HEK293T (cell line): Measurements from ENCODE around the gene C1orf174.

Source experiments
- CTCF ChIA-PET: fragments of 350-600 bp; formaldehyde crosslinking; extraction: SDS; loops from one replicate; lab custom pipeline; 2021; ENCODE audit warnings: antibody characterized with exemption, inconsistent platforms; lab: Yijun Ruan, JAX
- POLR2A ChIA-PET: fragments of 350-600 bp; formaldehyde crosslinking; extraction: SDS; loops from one replicate; lab custom pipeline; 2020; ENCODE audit warnings: antibody characterized with exemption, inconsistent platforms; lab: Yijun Ruan, JAX
- DNase-seq: peaks from one replicate; pipeline ENCODE4 v3.0.0; 2012; ENCODE audit warnings: mixed read lengths; ENCODE audit errors: extremely low spot score
- ARNT ChIP-seq: fragments of 450-650 bp; IDR thresholded peaks from 2 replicates; pipeline ENCODE4 v1.6.1; 2017; ENCODE audit warnings: mild to moderate bottlenecking
- BHLHE40 ChIP-seq: fragments of 450-650 bp; IDR thresholded peaks from 2 replicates; pipeline ENCODE4 v1.6.1; 2016; ENCODE audit warnings: mild to moderate bottlenecking, moderate library complexity, borderline replicate concordance
- CTBP1 ChIP-seq: fragments of 450-650 bp; IDR thresholded peaks from 2 replicates; pipeline ENCODE4 v1.6.1; 2016; ENCODE audit warnings: borderline replicate concordance
- ELF4 ChIP-seq: fragments of 450-650 bp; IDR thresholded peaks from 2 replicates; pipeline ENCODE4 v1.6.1; 2017; ENCODE audit warnings: antibody characterized with exemption
- FOXA1 ChIP-seq: fragments of 450-650 bp; IDR thresholded peaks from 2 replicates; pipeline ENCODE4 v1.6.1; 2016; ENCODE audit warnings: mild to moderate bottlenecking
- FOXK2 ChIP-seq: fragments of 450-650 bp; IDR thresholded peaks from 2 replicates; pipeline ENCODE4 v1.6.1; 2016; ENCODE audit warnings: mild to moderate bottlenecking
- HDGF ChIP-seq: fragments of 450-650 bp; IDR thresholded peaks from 2 replicates; pipeline ENCODE4 v1.6.1; 2017; ENCODE audit warnings: antibody characterized with exemption, borderline replicate concordance
- L3MBTL2 ChIP-seq: fragments of 450-650 bp; conservative IDR thresholded peaks from 2 replicates; pipeline ENCODE4 v1.6.1; 2016; ENCODE audit warnings: mild to moderate bottlenecking
- LEF1 ChIP-seq: fragments of 450-650 bp; IDR thresholded peaks from 2 replicates; pipeline ENCODE4 v1.6.1; 2017; ENCODE audit warnings: mild to moderate bottlenecking, borderline replicate concordance
- NFRKB ChIP-seq: fragments of 450-650 bp; IDR thresholded peaks from 2 replicates; pipeline ENCODE4 v1.6.1; 2016; ENCODE audit warnings: mild to moderate bottlenecking, moderate library complexity
- SP1 ChIP-seq: fragments of 450-650 bp; IDR thresholded peaks from 2 replicates; pipeline ENCODE4 v1.6.1; 2017
- SUZ12 ChIP-seq: fragments of 450-650 bp; IDR thresholded peaks from 2 replicates; pipeline ENCODE4 v1.6.1; 2016; ENCODE audit warnings: mild to moderate bottlenecking
- TARDBP ChIP-seq: fragments of 450-650 bp; IDR thresholded peaks from 2 replicates; pipeline ENCODE4 v1.6.1; 2016
- ZNF384 ChIP-seq: fragments of 450-650 bp; IDR thresholded peaks from 2 replicates; pipeline ENCODE4 v1.6.1; 2016
- TF ChIP-seq, protein P1 (sequence below): fragments of 450-650 bp; IDR thresholded peaks from 2 replicates; pipeline ENCODE4 v1.6.1; 2016

The C1orf174 gene

DNA sequence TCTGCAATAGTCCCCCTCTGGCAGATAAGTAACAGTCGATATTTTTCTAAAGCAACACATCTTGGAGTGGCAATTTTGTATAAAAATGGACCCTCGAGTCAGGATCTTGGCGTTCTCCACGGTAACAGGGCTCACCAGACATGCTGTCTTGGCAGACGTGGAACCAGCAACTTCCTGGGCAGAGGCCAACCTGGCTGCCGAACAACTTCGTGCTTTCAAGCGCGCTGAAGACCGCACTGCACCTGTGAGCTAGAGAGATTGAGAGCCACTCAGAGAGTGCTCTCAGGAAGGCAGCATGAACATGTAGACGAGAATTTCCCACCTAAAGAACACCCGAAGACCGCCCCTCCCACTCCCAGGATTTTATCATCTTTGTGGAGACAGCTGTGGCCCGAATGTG lies 7.3 kb downstream of the C1orf174 start:
- TF ChIP-seq BHLHE40 (no peak), ARNT (no peak), HDGF (no peak), L3MBTL2 (no peak), LEF1 (no peak), CTBP1 (no peak)
- TF ChIP-seq, protein P1, sequence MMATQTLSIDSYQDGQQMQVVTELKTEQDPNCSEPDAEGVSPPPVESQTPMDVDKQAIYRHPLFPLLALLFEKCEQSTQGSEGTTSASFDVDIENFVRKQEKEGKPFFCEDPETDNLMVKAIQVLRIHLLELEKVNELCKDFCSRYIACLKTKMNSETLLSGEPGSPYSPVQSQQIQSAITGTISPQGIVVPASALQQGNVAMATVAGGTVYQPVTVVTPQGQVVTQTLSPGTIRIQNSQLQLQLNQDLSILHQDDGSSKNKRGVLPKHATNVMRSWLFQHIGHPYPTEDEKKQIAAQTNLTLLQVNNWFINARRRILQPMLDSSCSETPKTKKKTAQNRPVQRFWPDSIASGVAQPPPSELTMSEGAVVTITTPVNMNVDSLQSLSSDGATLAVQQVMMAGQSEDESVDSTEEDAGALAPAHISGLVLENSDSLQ, result no peak
- ChIA-PET CTCF (no interaction called here), POLR2A (no interaction called here)
- no peak for DNase-seq

DNA sequence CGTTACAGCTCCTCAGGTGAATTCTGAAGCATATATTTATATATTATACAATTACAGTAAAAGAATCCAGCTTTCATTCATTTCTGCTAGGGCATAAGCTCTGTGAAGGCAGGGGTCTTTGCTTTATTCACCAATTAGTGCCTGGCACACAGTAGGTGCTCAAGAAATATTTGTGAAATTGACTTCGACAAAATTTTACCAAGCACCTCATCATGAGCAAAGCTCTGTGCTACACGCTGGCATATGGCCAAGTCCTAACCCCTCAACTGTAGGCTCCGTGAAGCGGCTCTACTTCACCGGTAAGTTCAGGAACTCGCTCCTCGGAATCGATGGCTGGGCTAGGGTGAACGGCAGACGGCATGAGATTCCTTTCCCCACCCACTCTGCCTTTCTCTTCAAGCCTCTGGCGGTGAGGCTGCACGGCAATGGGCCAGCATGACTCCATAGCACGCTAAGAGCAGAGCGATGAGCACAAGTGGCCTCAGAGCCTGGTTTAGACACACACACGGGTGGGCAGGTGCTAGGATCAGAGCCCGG lies 8.7 kb downstream of the C1orf174 start:
- DNase-seq, result no peak
- TF ChIP-seq CTBP1, result no peak
- TF ChIP-seq FOXK2, result no peak
- TF ChIP-seq ARNT, result no peak
- CTCF ChIA-PET, result no interaction called here
- POLR2A ChIA-PET, result no interaction called here

DNA sequence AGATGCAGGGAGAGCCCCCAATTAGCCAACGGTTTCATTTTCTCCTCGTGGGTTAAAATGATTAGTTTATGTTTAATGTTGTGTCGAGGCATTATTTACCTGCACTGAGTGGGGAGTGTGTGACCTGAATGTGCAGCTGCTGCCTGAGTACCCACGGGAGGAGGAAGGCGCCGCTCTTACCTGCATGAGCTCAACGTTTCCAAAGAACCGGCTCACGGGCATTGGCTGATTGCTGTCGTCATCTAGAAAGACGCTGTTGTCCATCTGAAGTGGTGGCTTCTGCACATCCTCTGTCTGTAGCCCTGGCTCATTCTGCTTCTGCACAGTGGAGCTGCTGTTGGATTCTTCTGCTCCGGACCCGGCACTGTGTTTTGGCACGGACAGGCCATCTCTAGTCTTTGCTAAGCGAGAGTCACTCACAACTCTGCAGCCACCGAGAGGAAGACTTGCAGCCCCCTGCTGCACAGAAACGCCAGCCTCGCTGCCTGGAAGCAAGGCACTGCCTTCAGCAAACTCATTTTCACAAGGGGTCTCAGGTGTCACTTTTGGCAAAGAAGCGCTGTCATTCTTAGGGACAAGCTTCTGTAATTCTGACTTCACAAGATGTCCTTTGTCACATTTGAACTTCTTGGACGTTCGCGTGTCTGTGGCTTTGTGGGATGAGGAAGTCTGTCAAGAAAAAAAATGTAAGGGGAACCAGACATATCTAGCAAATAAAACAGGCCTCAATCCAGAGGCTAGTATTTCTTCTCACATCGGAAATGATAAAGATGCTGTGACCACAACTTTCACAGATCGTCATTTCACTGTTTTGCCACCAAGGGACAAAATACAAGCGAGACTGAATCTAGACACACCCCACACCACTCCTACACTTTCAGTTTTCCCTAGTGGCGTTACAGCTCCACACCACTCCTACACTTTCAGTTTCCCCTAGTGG lies 9.4 kb downstream of the C1orf174 start:
- CTCF ChIA-PET, result no interaction called here
- TF ChIP-seq L3MBTL2, result no peak
- no peak for TF ChIP-seq NFRKB
- no peak for TF ChIP-seq ZNF384
- no peak for TF ChIP-seq LEF1
- no peak for TF ChIP-seq CTBP1
- TF ChIP-seq SP1, result no peak
- POLR2A ChIA-PET, result no interaction called here
- DNase-seq, result no peak

DNA sequence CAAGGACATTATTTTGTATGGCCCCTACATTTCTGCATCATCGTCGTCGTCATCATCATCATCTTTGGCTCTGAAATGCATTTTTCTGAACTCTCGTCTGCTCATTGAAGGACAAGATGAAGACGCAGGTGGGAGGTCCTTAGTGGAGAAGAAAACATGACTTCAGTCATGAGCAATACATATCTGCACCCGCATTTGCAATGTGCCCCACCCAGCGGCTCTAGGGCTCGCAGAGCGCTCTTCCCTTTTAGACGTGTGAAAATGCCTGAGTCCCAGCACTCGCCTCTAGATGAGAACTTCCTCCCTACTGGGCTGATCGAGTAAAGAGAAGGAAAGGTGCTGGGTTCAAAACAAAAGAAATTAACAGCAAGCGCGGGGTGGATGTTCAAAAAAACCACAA lies 10.1 kb downstream of the C1orf174 start:
- ChIA-PET CTCF (no interaction called here), POLR2A (no interaction called here)
- no peak for TF ChIP-seq SUZ12
- TF ChIP-seq BHLHE40, result no peak
- no peak for TF ChIP-seq ELF4
- TF ChIP-seq, protein P1, result no peak
- TF ChIP-seq L3MBTL2, result no peak
- no peak for TF ChIP-seq LEF1
- no peak for TF ChIP-seq SP1
- no peak for TF ChIP-seq CTBP1
- no peak for TF ChIP-seq NFRKB
- TF ChIP-seq FOXK2, result no peak
- no peak for DNase-seq

DNA sequence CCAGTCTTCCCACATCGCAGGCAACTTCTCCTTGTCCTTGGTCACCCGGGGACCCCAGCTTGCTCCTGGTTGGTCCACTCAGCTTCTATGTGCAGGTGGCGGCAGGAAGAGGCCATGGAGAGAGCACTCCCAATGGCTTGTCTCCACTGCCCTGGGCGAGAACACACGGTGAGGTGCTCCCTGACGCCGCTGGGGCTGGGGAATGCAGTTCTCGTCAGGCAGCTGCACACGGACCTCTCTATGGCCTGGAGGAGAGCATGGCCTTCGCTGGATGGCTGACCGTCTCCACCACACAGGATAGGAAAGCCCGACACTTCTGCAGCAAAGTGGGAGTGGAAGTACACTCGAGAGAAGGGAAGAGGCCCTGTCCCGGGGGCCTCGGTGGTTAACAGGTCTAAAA lies 11.8 kb downstream of the C1orf174 start:
- ChIA-PET CTCF (no interaction called here), POLR2A (interaction anchor here (1.7 kb wide), 1 partner anchor 11 kb away, joined by 4 read pairs; no protein-coding TSS in a partner anchor)
- DNase-seq, result no peak
- TF ChIP-seq TARDBP (no peak), FOXA1 (no peak), NFRKB (no peak), L3MBTL2 (no peak), ELF4 (no peak), LEF1 (no peak), ZNF384 (no peak), BHLHE40 (no peak), SP1 (no peak), FOXK2 (no peak), SUZ12 (no peak), HDGF (no peak), ARNT (no peak), CTBP1 (no peak)
- TF ChIP-seq, protein P1, result no peak

DNA sequence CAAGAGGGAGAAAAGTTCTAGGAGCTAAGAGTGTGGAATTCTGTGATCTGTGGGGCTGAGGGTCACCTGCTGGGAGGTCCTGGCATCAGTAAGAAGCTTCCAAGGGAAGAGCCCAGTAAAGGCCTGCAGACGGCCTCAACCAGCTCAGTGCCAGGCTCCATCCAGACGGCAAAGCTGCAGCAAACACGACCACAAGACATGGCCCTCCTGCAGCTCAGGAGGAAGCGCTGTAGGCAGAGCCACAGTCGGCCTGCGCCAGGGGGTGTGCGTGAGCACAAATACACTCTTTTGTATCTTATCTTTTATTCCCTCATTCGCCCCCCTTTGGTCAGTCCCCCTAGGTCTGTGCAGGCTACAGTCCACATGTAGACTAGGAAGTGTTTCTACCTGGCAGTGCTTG lies 13.4 kb downstream of the C1orf174 start:
- DNase-seq, result no peak
- CTCF ChIA-PET, result no interaction called here
- TF ChIP-seq ARNT (no peak), ZNF384 (no peak), L3MBTL2 (no peak), LEF1 (no peak), BHLHE40 (no peak), HDGF (no peak)
- POLR2A ChIA-PET, result interaction anchor here (0.8 kb wide), 1 partner anchor 14 kb away, joined by 3 read pairs; the partner anchor contains the start of gene C1orf174
